Measurements from ENCODE around the gene PDYN.
A peak's percentile ranks its signal among the peaks of the same experiment; 100 is the strongest.

Gene PDYN

GRCh38 chr20:1994627-1995026, 769 bp upstream of the PDYN start:
- no peak for DNase-seq (ENCODE audit: low read depth)

- no peak for DNase-seq (ENCODE audit: low read depth)
Measured at GRCh38 chr20:1992359-1993110, 1.3 kb downstream of the PDYN start.

GRCh38 chr20:1987826-1988225, 6.0 kb downstream of the PDYN start:
- no peak for DNase-seq (ENCODE audit: low read depth)

GRCh38 chr20:1983301-1983700, 10.6 kb downstream of the PDYN start:
- no peak for DNase-seq (ENCODE audit: low read depth)

GRCh38 chr20:1982686-1983085, 11.2 kb downstream of the PDYN start:
- no peak for DNase-seq (ENCODE audit: low read depth)

GRCh38 chr20:1979106-1979778, 14.6 kb downstream of the PDYN start:
- no peak for DNase-seq (ENCODE audit: low read depth)

- no peak for DNase-seq (ENCODE audit: low read depth)
Measured at GRCh38 chr20:1975291-1975690, 18.6 kb downstream of the PDYN start.

- no peak for DNase-seq (ENCODE audit: low read depth)
Measured at GRCh38 chr20:1973601-1974440, 20.0 kb downstream of the PDYN start.

GRCh38 chr20:1971893-1972586, 21.8 kb downstream of the PDYN start:
- no peak for DNase-seq (ENCODE audit: low read depth)

GRCh38 chr20:1968964-1969363, 24.9 kb downstream of the PDYN start:
- no peak for DNase-seq (ENCODE audit: low read depth)

GRCh38 chr20:1965520-1966351, 28.1 kb downstream of the PDYN start:
- peak; percentile 53 for DNase-seq (ENCODE audit: low read depth)

GRCh38 chr20:1964659-1965405, 29.0 kb downstream of the PDYN start:
- DNase-seq (ENCODE audit: low read depth), result no peak

- no peak for DNase-seq (ENCODE audit: low read depth)
Measured at GRCh38 chr20:1964061-1964460, 29.8 kb downstream of the PDYN start.

GRCh38 chr20:1961374-1961773, 32.5 kb downstream of the PDYN start:
- DNase-seq (ENCODE audit: low read depth), result no peak

GRCh38 chr20:1959156-1959555, 34.7 kb downstream of the PDYN start:
- DNase-seq (ENCODE audit: low read depth), result no peak

- DNase-seq (ENCODE audit: low read depth), result no peak
Measured at GRCh38 chr20:1958426-1958825, 35.4 kb downstream of the PDYN start.

GRCh38 chr20:1955217-1955616, 38.6 kb downstream of the PDYN start:
- DNase-seq (ENCODE audit: low read depth), result no peak

- DNase-seq (ENCODE audit: low read depth), result no peak
Measured at GRCh38 chr20:1953621-1954020, 40.2 kb downstream of the PDYN start.

GRCh38 chr20:1952737-1953530, 40.9 kb downstream of the PDYN start:
- no peak for DNase-seq (ENCODE audit: low read depth)
